PC-9 (cell line): ENCODE data around the gene LIME1. TPM values are rescaled to one million over a fixed set of nuclear protein-coding genes. Genes with fewer than 3 reads are reported as not detected.

Experiments used
- BruUV-seq: library from RNA; stranded (reverse); fragments of 400-500 nt; replicated peaks from 2 replicates; lab custom pipeline; 2021; lab: Mats Ljungman, UMichigan
- CTCF ChIA-PET: fragments of 300-600 bp; sonication (Branson Sonifier 250); formaldehyde crosslinking; loops from one replicate; lab custom pipeline; 2022; ENCODE audit warnings: antibody characterized with exemption; lab: Charles Lee
- POLR2A ChIA-PET: fragments of 300-600 bp; sonication (Branson Sonifier 250); formaldehyde crosslinking; loops from one replicate; lab custom pipeline; 2022; ENCODE audit warnings: antibody characterized with exemption; ENCODE audit not compliant: unreplicated experiment; lab: Charles Lee
- DNase-seq, 2 experiments: peaks; one replicate each; pipeline versions ENCODE4 v3.0.0 to v3.0.0-alpha.2; 2015 to 2022; ENCODE audit warnings: mixed read lengths in 1 of 2
- H2AFZ ChIP-seq: fragments of 200-600 bp; sonication (generic); 2 replicates; pipeline ENCODE4 v1.8.1; 2017; ENCODE audit warnings: antibody characterized with exemption
- H3F3A ChIP-seq: fragments of 200-600 bp; sonication (generic); 2 replicates; pipeline ENCODE4 v1.8.1; 2017; ENCODE audit warnings: antibody characterized with exemption, mild to moderate bottlenecking, low read depth; ENCODE audit not compliant: insufficient read depth
- H3K27ac ChIP-seq: fragments of 200-600 bp; sonication (generic); 2 replicates; pipeline ENCODE4 v1.6.1; 2016; ENCODE audit warnings: mixed run types
- H3K27me3 ChIP-seq: fragments of 200-600 bp; sonication (generic); 2 replicates; pipeline ENCODE4 v1.6.1; 2016; ENCODE audit warnings: low read depth, mixed run types; ENCODE audit not compliant: insufficient read depth
- H3K36me3 ChIP-seq: fragments of 200-600 bp; sonication (generic); 2 replicates; pipeline ENCODE4 v1.6.1; 2016; ENCODE audit warnings: low read depth, mixed run types
- H3K4me1 ChIP-seq: fragments of 200-600 bp; sonication (generic); replicated peaks from 2 replicates; pipeline ENCODE4 v1.6.1; 2016; ENCODE audit warnings: mixed run types; ENCODE audit not compliant: insufficient read depth
- H3K4me2 ChIP-seq: fragments of 200-600 bp; sonication (generic); 2 replicates; pipeline ENCODE4 v1.6.1; 2017; ENCODE audit warnings: mixed run types
- H3K4me3 ChIP-seq: fragments of 200-600 bp; sonication (generic); 2 replicates; pipeline ENCODE4 v1.6.1; 2016; ENCODE audit warnings: mixed run types
- H3K79me2 ChIP-seq: fragments of 200-600 bp; sonication (generic); 2 replicates; pipeline ENCODE4 v1.6.1; 2017; ENCODE audit warnings: low read depth, mixed run types
- H3K9me2 ChIP-seq: fragments of 200-600 bp; sonication (generic); 2 replicates; pipeline ENCODE4 v1.8.1; 2017; ENCODE audit warnings: mild to moderate bottlenecking; ENCODE audit not compliant: insufficient read depth
- H3K9me3 ChIP-seq: fragments of 200-600 bp; sonication (generic); 2 replicates; pipeline ENCODE4 v1.8.1; 2016; ENCODE audit warnings: low read depth; ENCODE audit not compliant: insufficient read depth
- H4K20me1 ChIP-seq: fragments of 200-600 bp; sonication (generic); 2 replicates; pipeline ENCODE4 v1.8.1; 2017; ENCODE audit not compliant: insufficient read depth
- CTCF ChIP-seq: fragments of 200-600 bp; sonication (generic); conservative IDR thresholded peaks from 2 replicates; pipeline ENCODE4 v1.6.1; 2017; ENCODE audit warnings: mixed run types, antibody characterized with exemption, mild to moderate bottlenecking, moderate library complexity
- EZH2 ChIP-seq: fragments of 200-600 bp; sonication (generic); IDR thresholded peaks from 2 replicates; pipeline ENCODE4 v1.8.0; 2017; ENCODE audit warnings: antibody characterized with exemption, low read depth
- intact Hi-C: fragments of 100-400 bp; cut with micrococcal nuclease; formaldehyde crosslinking; loops from one replicate; pipeline ENCODE4 v1.10.0; 2022; ENCODE audit not compliant: unreplicated experiment
- total RNA-seq: library from RNA; stranded (reverse); gene quantifications from 2 replicates; pipeline ENCODE4 v1.2.3, GENCODE V29; 2021

Gene LIME1
- total RNA-seq, 1 experiment from 2014 or later, result 18.7 TPM

GRCh38 chr20:63771046-63771707 is 34.7 kb downstream of the LIME1 start:
- Histone ChIP-seq H3K27ac (no peak overlapping the region), H3K4me2 (no peak overlapping the region), H3K4me3 (no peak overlapping the region), H3F3A (no peaks in the 10 kb centered on the region), H3K79me2 (no peaks in the 10 kb centered on the region), H3K36me3 (no peaks in the 10 kb centered on the region), H2AFZ (no peak overlapping the region), H3K27me3 (no peaks in the 10 kb centered on the region), H4K20me1 (no peaks in the 10 kb centered on the region), H3K9me3 (no peaks in the 10 kb centered on the region), H3K9me2 (no peaks in the 10 kb centered on the region), H3K4me1 (no peaks in the 10 kb centered on the region)
- CTCF ChIA-PET, result no interaction called here
- POLR2A ChIA-PET, result no interaction called here
- TF ChIP-seq EZH2 (no peak), CTCF (no peak)
- no peak for DNase-seq
- no TSS peak for BruUV-seq
- intact Hi-C loops, result no loop called here

GRCh38 chr20:63772781-63773518 is 36.5 kb downstream of the LIME1 start:
- Histone ChIP-seq H3K4me3 (no peak overlapping the region), H3K27ac (no peak overlapping the region), H3K4me1 (peaks cover 4% of the 10 kb centered on the region; the same call in 1 of the 2 replicates), H4K20me1 (no peaks in the 10 kb centered on the region), H3K27me3 (no peaks in the 10 kb centered on the region), H3F3A (no peaks in the 10 kb centered on the region; the same call in 1 of the 2 replicates), H3K79me2 (no peaks in the 10 kb centered on the region), H3K4me2 (no peak overlapping the region), H3K9me3 (no peaks in the 10 kb centered on the region), H3K36me3 (no peaks in the 10 kb centered on the region), H2AFZ (no peak overlapping the region), H3K9me2 (no peaks in the 10 kb centered on the region)
- POLR2A ChIA-PET, result no interaction called here
- CTCF ChIA-PET, result no interaction called here
- TF ChIP-seq CTCF, result no peak
- no peak for TF ChIP-seq EZH2
- no TSS peak for BruUV-seq
- intact Hi-C loops, result no loop called here
- no peak for DNase-seq

- Histone ChIP-seq H2AFZ (no peak overlapping the region), H3K27me3 (no peaks in the 10 kb centered on the region), H3K4me2 (no peak overlapping the region), H4K20me1 (no peaks in the 10 kb centered on the region), H3K4me3 (no peak overlapping the region), H3K36me3 (no peaks in the 10 kb centered on the region), H3K9me2 (no peaks in the 10 kb centered on the region), H3K4me1 (peaks cover 11% of the 10 kb centered on the region), H3F3A (no peaks in the 10 kb centered on the region; the same call in none of the 2 replicates), H3K79me2 (no peaks in the 10 kb centered on the region), H3K9me3 (no peaks in the 10 kb centered on the region), H3K27ac (no peak overlapping the region)
- BruUV-seq, result no TSS peak
- POLR2A ChIA-PET, result interaction anchor here (0.6 kb wide), 1 partner anchor 62 kb away, joined by 4 read pairs; no protein-coding TSS in a partner anchor
- CTCF ChIA-PET, result no interaction called here
- DNase-seq, result no peak
- intact Hi-C loops, result no loop called here
- TF ChIP-seq EZH2 (no peak), CTCF (no peak)
These were observed 37.2 kb downstream of the LIME1 start for GRCh38 chr20:63773571-63774241.
